ENCODE measurements around the gene NXT1.

The NXT1 gene

GRCh38 chr20:23393996-23394775 is 43.6 kb downstream of the NXT1 start:
- DNase-seq, result no peak

GRCh38 chr20:23396950-23397627 is 46.5 kb downstream of the NXT1 start:
- DNase-seq, result no peak

- DNase-seq, result no peak
Observed at GRCh38 chr20:23397961-23398360, 47.4 kb downstream of the NXT1 start.

- DNase-seq, result no peak
Observed at GRCh38 chr20:23399568-23400241, 49.1 kb downstream of the NXT1 start.

- DNase-seq, result no peak
Observed at GRCh38 chr20:23401051-23401450, 50.5 kb downstream of the NXT1 start.

GRCh38 chr20:23403751-23404150 is 53.2 kb downstream of the NXT1 start:
- no peak for DNase-seq

- no peak for DNase-seq
Observed at GRCh38 chr20:23404196-23404595, 53.6 kb downstream of the NXT1 start.

Measured in effector CD4-positive, alpha-beta T cell (primary cell).